Trophoblast cell (in vitro differentiated cells and primary cell): ENCODE measurements around the gene CPNE2.
A peak's percentile ranks its signal among the peaks of the same experiment; 100 is the strongest.

Source experiments
- DNase-seq, 2 donors: peaks; one replicate each; pipeline ENCODE4 v3.0.0-alpha.2; 2016
- H2AFZ ChIP-seq: 2 replicates; pipeline ENCODE4 v1.6.1; 2013; ENCODE audit warnings: low read length, moderate library complexity, mild to moderate bottlenecking; ENCODE audit not compliant: insufficient read depth, poor library complexity
- H2AK5ac ChIP-seq: 2 replicates; pipeline ENCODE4 v1.6.1; 2013; ENCODE audit warnings: mild to moderate bottlenecking, low read length
- H2BK120ac ChIP-seq: 2 replicates; pipeline ENCODE4 v1.6.1; 2013; ENCODE audit warnings: low read length, mild to moderate bottlenecking, moderate library complexity; ENCODE audit not compliant: insufficient read depth, poor library complexity
- H2BK12ac ChIP-seq: 2 replicates; pipeline ENCODE4 v1.6.1; 2013; ENCODE audit warnings: mild to moderate bottlenecking, low read length, moderate library complexity
- H2BK5ac ChIP-seq: 2 replicates; pipeline ENCODE4 v1.6.1; 2013; ENCODE audit warnings: low read length, low read depth, moderate library complexity, mild to moderate bottlenecking; ENCODE audit not compliant: poor library complexity
- H3K14ac ChIP-seq: 2 replicates; pipeline ENCODE4 v1.6.1; 2013; ENCODE audit warnings: mild to moderate bottlenecking, low read length
- H3K18ac ChIP-seq: 2 replicates; pipeline ENCODE4 v1.6.1; 2013; ENCODE audit warnings: mild to moderate bottlenecking, low read length
- H3K23ac ChIP-seq: 2 replicates; pipeline ENCODE4 v1.6.1; 2013; ENCODE audit warnings: low read length
- H3K27ac ChIP-seq: 2 replicates; pipeline ENCODE4 v1.5.1; 2013; ENCODE audit warnings: low read depth, mild to moderate bottlenecking, inconsistent platforms, low read length, moderate library complexity
- H3K27me3 ChIP-seq: 2 replicates; pipeline ENCODE4 v1.6.1; 2013; ENCODE audit warnings: inconsistent platforms, mild to moderate bottlenecking, low read length, moderate library complexity; ENCODE audit not compliant: insufficient read depth
- H3K36me3 ChIP-seq, 2 experiments: 1 replicate in 1 of 2; 2 replicates in 1 of 2; pipeline ENCODE4 v1.6.1; 2013; ENCODE audit warnings: low read length in 2 of 2, mild to moderate bottlenecking in 2 of 2, moderate library complexity in 1 of 2; ENCODE audit not compliant: insufficient read depth in 2 of 2, control insufficient read depth in 1 of 2
- H3K4ac ChIP-seq: 2 replicates; pipeline ENCODE4 v1.6.1; 2013; ENCODE audit warnings: low read depth, mild to moderate bottlenecking, low read length, moderate library complexity
- H3K4me1 ChIP-seq, 2 experiments: 1 replicate in 1 of 2; 2 replicates in 1 of 2; pipeline ENCODE4 v1.6.1; 2013; ENCODE audit warnings: low read length in 2 of 2, mild to moderate bottlenecking in 2 of 2, moderate library complexity in 1 of 2; ENCODE audit not compliant: insufficient read depth in 2 of 2, control insufficient read depth in 1 of 2
- H3K4me2 ChIP-seq: 2 replicates; pipeline ENCODE4 v1.6.1; 2013; ENCODE audit warnings: inconsistent platforms, mild to moderate bottlenecking, low read length, moderate library complexity
- H3K4me3 ChIP-seq: 2 replicates; pipeline ENCODE4 v1.5.1; 2013; ENCODE audit warnings: mild to moderate bottlenecking, low read depth, low read length, inconsistent platforms
- H3K79me1 ChIP-seq: one replicate; pipeline ENCODE4 v1.6.1; 2013; ENCODE audit warnings: low read length
- H3K79me2 ChIP-seq: 2 replicates; pipeline ENCODE4 v1.6.1; 2013; ENCODE audit warnings: low read length, mild to moderate bottlenecking; ENCODE audit not compliant: control insufficient read depth, insufficient read depth, poor library complexity
- H3K9ac ChIP-seq: 2 replicates; pipeline ENCODE4 v1.6.1; 2013; ENCODE audit warnings: mild to moderate bottlenecking, low read length
- H3K9me3 ChIP-seq: 2 replicates; pipeline ENCODE4 v1.6.1; 2013; ENCODE audit warnings: low read depth, mild to moderate bottlenecking, control low read depth, inconsistent platforms, low read length; ENCODE audit not compliant: insufficient read depth
- H4K12ac ChIP-seq: 2 replicates; pipeline ENCODE4 v1.6.1; 2013; ENCODE audit warnings: low read depth, mild to moderate bottlenecking, low read length, moderate library complexity
- H4K8ac ChIP-seq: 2 replicates; pipeline ENCODE4 v1.6.1; 2013; ENCODE audit warnings: low read depth, mild to moderate bottlenecking, low read length, moderate library complexity
- H4K91ac ChIP-seq: one replicate; pipeline ENCODE4 v1.6.1; 2013; ENCODE audit warnings: low read depth, mild to moderate bottlenecking, low read length, moderate library complexity
- WGBS: extraction: QIAGEN DNeasy Blood & Tissue Kit; methylation state at CpG from one replicate; pipeline ENCODE4 v1.1.7; 2013; ENCODE audit warnings: missing lambda C conversion rate; ENCODE audit not compliant: insufficient read length, insufficient coverage; ENCODE audit errors: extremely low coverage; 5-methylcytosine and 5-hydroxymethylcytosine counted together

The CPNE2 gene

DNA sequence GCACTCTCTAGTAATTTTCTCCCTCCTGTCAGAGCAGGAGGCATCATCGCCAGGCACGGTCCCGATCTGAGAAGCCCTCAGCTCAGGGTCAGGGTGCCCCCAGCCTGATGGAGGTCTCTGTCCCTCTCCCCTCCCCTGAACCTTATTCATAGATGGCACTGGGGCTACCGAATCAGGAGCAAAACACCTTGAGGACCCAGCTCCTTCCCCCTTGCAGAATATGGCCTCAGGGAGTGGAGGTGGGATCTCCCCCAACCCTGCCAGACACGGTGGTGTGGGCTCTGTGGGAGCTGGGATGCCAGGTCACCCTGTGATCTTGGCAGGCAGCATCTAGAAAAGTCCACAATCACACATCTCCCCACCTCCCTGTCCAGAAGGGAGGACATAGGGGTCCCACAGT, 2.5 kb downstream of the CPNE2 start:
- no peak overlapping the region for H2BK120ac ChIP-seq
- no peak for DNase-seq
- H3K23ac ChIP-seq = peak overlapping the region; percentile 25
- no peak overlapping the region for H3K18ac ChIP-seq
- no peak overlapping the region for H4K91ac ChIP-seq
- H3K36me3 ChIP-seq = peaks cover 3 to 6% of the 10 kb centered on the region in 2 experiments
- no peak overlapping the region for H3K4ac ChIP-seq
- H2AFZ ChIP-seq = no peak overlapping the region
- H3K4me1 ChIP-seq = peaks cover 16 to 18% of the 10 kb centered on the region in 2 experiments
- H3K27me3 ChIP-seq = no peaks in the 10 kb centered on the region
- H2BK12ac ChIP-seq = no peak overlapping the region
- WGBS = no CpG with 5 or more reads among the region's 5 CpGs
- H3K4me3 ChIP-seq = no peak overlapping the region
- no peak overlapping the region for H3K4me2 ChIP-seq
- no peak overlapping the region for H4K8ac ChIP-seq
- H3K9me3 ChIP-seq = no peaks in the 10 kb centered on the region
- H2AK5ac ChIP-seq = peak overlapping the region; percentile 18
- H2BK5ac ChIP-seq = no peak overlapping the region
- H3K79me1 ChIP-seq = peaks cover 14% of the 10 kb centered on the region
- H3K9ac ChIP-seq = no peak overlapping the region
- no peak overlapping the region for H4K12ac ChIP-seq
- H3K27ac ChIP-seq = no peak overlapping the region
- no peak overlapping the region for H3K14ac ChIP-seq
- H3K79me2 ChIP-seq = peaks cover 6% of the 10 kb centered on the region

DNA sequence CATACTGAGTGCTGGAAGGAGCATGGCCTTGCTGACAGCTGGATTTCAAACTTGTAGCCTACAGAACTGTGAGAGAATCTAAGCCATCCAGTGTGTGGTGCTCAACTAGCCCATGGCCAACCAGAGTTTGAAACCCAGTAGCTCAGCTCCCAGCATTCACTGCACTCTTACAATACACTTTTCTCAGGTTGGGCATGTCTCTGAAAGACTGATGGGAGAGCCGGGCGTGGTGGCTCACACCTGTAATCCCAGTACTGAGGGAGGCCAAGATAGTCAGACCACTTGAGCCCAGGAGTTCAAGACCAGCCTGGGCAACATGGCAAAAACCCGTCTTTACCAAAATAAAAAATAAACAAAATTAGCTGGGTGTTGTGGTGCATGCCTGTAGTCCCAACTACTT, 3.8 kb downstream of the CPNE2 start:
- Histone ChIP-seq H3K4me2 (no peak overlapping the region), H2BK12ac (no peak overlapping the region), H3K79me2 (peaks cover 6% of the 10 kb centered on the region), H2AK5ac (no peak overlapping the region), H3K9me3 (no peaks in the 10 kb centered on the region), H2AFZ (no peak overlapping the region), H3K27ac (no peak overlapping the region), H2BK120ac (no peak overlapping the region), H3K4me3 (no peak overlapping the region), H4K8ac (no peak overlapping the region), H2BK5ac (no peak overlapping the region), H3K18ac (no peak overlapping the region), H3K79me1 (peaks cover 14% of the 10 kb centered on the region), H3K14ac (no peak overlapping the region), H4K91ac (no peak overlapping the region), H3K4ac (no peak overlapping the region), H3K9ac (no peak overlapping the region), H3K23ac (no peak overlapping the region), H4K12ac (no peak overlapping the region), H3K4me1 (peaks cover 12 to 13% of the 10 kb centered on the region in 2 experiments), H3K27me3 (no peaks in the 10 kb centered on the region), H3K36me3 (peaks cover 3 to 6% of the 10 kb centered on the region in 2 experiments)
- DNase-seq = no peak
- no CpG with 5 or more reads among the region's 3 CpGs for WGBS

DNA sequence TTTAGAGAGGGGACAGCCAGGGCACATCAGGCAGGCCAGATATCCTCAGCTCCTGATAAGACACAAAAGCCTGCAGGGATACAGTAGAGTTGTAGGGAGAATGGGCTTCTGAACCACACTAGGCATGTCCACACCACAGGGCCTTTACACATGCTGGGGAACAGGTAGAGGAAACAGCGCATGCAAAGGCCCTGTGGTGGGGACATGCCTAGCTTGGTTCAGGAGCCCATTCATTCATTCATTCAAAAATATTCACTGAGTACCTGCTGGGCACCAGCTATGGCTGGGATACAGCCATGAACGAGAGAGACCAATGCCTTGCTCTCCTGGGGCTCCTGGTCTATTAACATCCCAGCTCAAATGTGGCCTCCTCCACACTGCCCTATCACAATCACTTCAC, 4.4 kb downstream of the CPNE2 start:
- peaks cover 10 to 12% of the 10 kb centered on the region in 2 experiments for H3K4me1 ChIP-seq
- no peak overlapping the region for H3K4me3 ChIP-seq
- no CpG with 5 or more reads among the region's 2 CpGs for WGBS
- H3K9me3 ChIP-seq = no peaks in the 10 kb centered on the region
- H3K4ac ChIP-seq = no peak overlapping the region
- H2BK120ac ChIP-seq = no peak overlapping the region
- no peak overlapping the region for H3K27ac ChIP-seq
- H3K18ac ChIP-seq = no peak overlapping the region
- H3K79me1 ChIP-seq = peaks cover 12% of the 10 kb centered on the region
- no peak for DNase-seq
- H3K4me2 ChIP-seq = no peak overlapping the region
- H4K12ac ChIP-seq = no peak overlapping the region
- no peak overlapping the region for H3K14ac ChIP-seq
- H2AK5ac ChIP-seq = no peak overlapping the region
- H2BK12ac ChIP-seq = no peak overlapping the region
- H3K36me3 ChIP-seq = peaks cover 3 to 6% of the 10 kb centered on the region in 2 experiments
- H3K79me2 ChIP-seq = peaks cover 6% of the 10 kb centered on the region
- no peaks in the 10 kb centered on the region for H3K27me3 ChIP-seq
- no peak overlapping the region for H4K8ac ChIP-seq
- H3K9ac ChIP-seq = no peak overlapping the region
- no peak overlapping the region for H2BK5ac ChIP-seq
- no peak overlapping the region for H4K91ac ChIP-seq
- H3K23ac ChIP-seq = no peak overlapping the region
- no peak overlapping the region for H2AFZ ChIP-seq

DNA sequence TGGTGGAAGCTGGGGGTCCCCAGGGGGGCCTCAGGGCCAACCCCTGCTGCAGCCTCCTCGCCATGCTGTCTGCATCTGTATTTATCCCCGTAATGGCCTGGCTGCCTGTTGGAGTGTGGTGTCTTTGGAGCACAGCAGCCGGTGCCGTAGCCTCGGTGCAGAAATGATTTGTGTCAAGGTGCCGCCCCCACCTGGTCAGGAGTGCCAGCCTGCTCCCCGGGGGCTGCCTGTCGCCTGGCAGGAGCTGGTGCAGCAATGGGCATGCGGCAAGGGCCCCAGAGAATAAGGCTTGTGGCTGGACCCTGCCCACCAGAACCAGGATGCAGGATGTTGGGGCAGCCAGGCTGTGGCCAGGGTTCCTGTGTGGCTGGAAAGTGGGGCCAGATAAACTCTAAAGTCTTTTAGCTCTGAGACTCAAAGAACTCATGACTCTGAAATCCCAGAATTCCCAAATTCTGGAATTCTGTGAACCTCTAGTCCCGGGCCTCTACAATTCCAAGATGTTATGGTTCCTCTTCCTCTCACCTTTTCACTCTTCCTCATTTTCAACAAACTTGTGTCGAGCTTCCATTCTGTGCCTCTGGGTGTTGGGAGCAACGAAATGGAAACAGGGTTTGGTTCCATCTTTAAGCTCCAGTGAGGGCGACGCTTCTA, 5.9 kb downstream of the CPNE2 start:
- no peaks in the 10 kb centered on the region for H3K9me3 ChIP-seq
- H2BK5ac ChIP-seq = no peak overlapping the region
- no peak overlapping the region for H3K27ac ChIP-seq
- H2AK5ac ChIP-seq = no peak overlapping the region
- H3K23ac ChIP-seq = no peak overlapping the region
- no peak overlapping the region for H3K14ac ChIP-seq
- H3K79me2 ChIP-seq = no peaks in the 10 kb centered on the region
- H3K79me1 ChIP-seq = peaks cover 1% of the 10 kb centered on the region
- H3K4me3 ChIP-seq = no peak overlapping the region
- H2BK12ac ChIP-seq = no peak overlapping the region
- H4K8ac ChIP-seq = no peak overlapping the region
- no peak overlapping the region for H2AFZ ChIP-seq
- no peak overlapping the region for H4K12ac ChIP-seq
- H4K91ac ChIP-seq = no peak overlapping the region
- no CpG with 5 or more reads among the region's 14 CpGs for WGBS
- peaks cover 3 to 6% of the 10 kb centered on the region in 2 experiments for H3K36me3 ChIP-seq
- no peak overlapping the region for H2BK120ac ChIP-seq
- no peak overlapping the region for H3K4me2 ChIP-seq
- no peaks in the 10 kb centered on the region for H3K27me3 ChIP-seq
- peaks cover 9 to 11% of the 10 kb centered on the region in 2 experiments for H3K4me1 ChIP-seq
- H3K18ac ChIP-seq = no peak overlapping the region
- no peak for DNase-seq
- H3K4ac ChIP-seq = no peak overlapping the region
- no peak overlapping the region for H3K9ac ChIP-seq
